Testis (tissue), 3 donors: ENCODE data around the gene ACAD11. TPM values are rescaled to one million over a fixed set of nuclear protein-coding genes. Genes with fewer than 3 reads are reported as not detected.
"Not testable (repeated sequence)": the region's sequence is repeated elsewhere in the genome, so short reads cannot be mapped to it uniquely, and the experiment has no call there.

Source experiments
- DNase-seq: peaks from one replicate; pipeline ENCODE4 v3.0.0-alpha.2; 2019
- H3K27ac ChIP-seq, 2 donors: fragments of 200-600 bp; sonication (generic); one replicate each; pipeline ENCODE4 v1.5.1; 2019
- H3K27me3 ChIP-seq: fragments of 200-600 bp; sonication (generic); one replicate; pipeline ENCODE4 v1.5.1; 2019
- H3K36me3 ChIP-seq: fragments of 200-600 bp; sonication (generic); one replicate; pipeline ENCODE4 v1.5.1; 2017; ENCODE audit warnings: low read depth; ENCODE audit errors: missing control alignments
- H3K4me1 ChIP-seq: fragments of 200-600 bp; sonication (generic); one replicate; pipeline ENCODE4 v1.5.1; 2019
- H3K4me3 ChIP-seq, 2 donors: fragments of 200-600 bp; sonication (generic); one replicate each; pipeline ENCODE4 v1.5.1; 2017 to 2019
- H3K9me3 ChIP-seq: fragments of 200-600 bp; sonication (generic); one replicate; pipeline ENCODE4 v1.5.1; 2017
- CTCF ChIP-seq, 3 experiments: fragments of 450-650 bp in 2 of 3; fragments of 200-600 bp in 1 of 3; sonication (generic) in 1 of 3; IDR thresholded peaks; one replicate each; pipeline ENCODE4 v1.5.1; 2016 to 2019; ENCODE audit warnings: antibody characterized with exemption in 3 of 3, mild to moderate bottlenecking in 2 of 3, moderate library complexity in 1 of 3
- POLR2A ChIP-seq: fragments of 450-650 bp; IDR thresholded peaks from one replicate; pipeline ENCODE4 v1.6.1; 2017; ENCODE audit warnings: antibody characterized with exemption, mild to moderate bottlenecking, moderate library complexity
- WGBS, 2 donors: methylation state at CpG; one replicate each; pipeline ENCODE4 v1.1.5; 2018; 5-methylcytosine and 5-hydroxymethylcytosine counted together
- intact Hi-C: fragments of 100-400 bp; cut with DNase I; formaldehyde crosslinking; loops from one replicate; pipeline ENCODE4 v1.15.1; 2023; ENCODE audit warnings: low total_unique reads
- polyA plus RNA-seq: library from polyadenylated mRNA; stranded (reverse); fragments of 350-450 nt; fragmentation: Illumina TruSeq; extraction: RNeasy Lipid Tissue Mini Kit (QIAGEN cat#74804); gene quantifications from one replicate; pipeline ENCODE4 v1.2.3, GENCODE V29; 2014; ENCODE audit warnings: low read depth, low replicate concordance; ENCODE audit not compliant: insufficient read depth
- total RNA-seq, 2 donors: library from RNA; depleted of rRNA; stranded (reverse); fragments of >200 nt; gene quantifications; one replicate each; pipeline ENCODE4 v1.2.3, GENCODE V29; 2016

Gene ACAD11
- total and polyA plus RNA-seq, 3 donors from 2014 or later, result 26.1 to 37.9 (median 37.2) TPM

GRCh38 chr3:132569153-132569552, 90.5 kb downstream of the ACAD11 start:
- peaks cover 2% of the 10 kb centered on the region for H3K4me1 ChIP-seq
- no peak overlapping the region for H3K27ac ChIP-seq
- WGBS, 2 donors, result 37 to 62% methylated on average over 2 of the region's 2 CpGs
- no peak for TF ChIP-seq CTCF (IDR thresholded peaks at IDR 0.05)
- no peak for TF ChIP-seq POLR2A
- H3K27me3 ChIP-seq, result no peaks in the 10 kb centered on the region
- no peaks in the 10 kb centered on the region for H3K9me3 ChIP-seq
- no peaks in the 10 kb centered on the region for H3K36me3 ChIP-seq
- DNase-seq, result no peak
- intact Hi-C loops, result no loop called here
- H3K4me3 ChIP-seq, result no peak overlapping the region

GRCh38 chr3:132568422-132568821, 91.2 kb downstream of the ACAD11 start:
- Histone ChIP-seq H3K27ac (no peak overlapping the region), H3K4me1 (no peaks in the 10 kb centered on the region), H3K27me3 (no peaks in the 10 kb centered on the region), H3K4me3 (no peak overlapping the region), H3K9me3 (no peaks in the 10 kb centered on the region), H3K36me3 (no peaks in the 10 kb centered on the region)
- intact Hi-C loops, result no loop called here
- no peak for DNase-seq
- TF ChIP-seq POLR2A, result no peak
- WGBS, 2 donors, result 77 to 79% methylated on average over 2 of the region's 2 CpGs

- Histone ChIP-seq H3K36me3 (no peaks in the 10 kb centered on the region), H3K4me3 (no peak overlapping the region), H3K27me3 (no peaks in the 10 kb centered on the region), H3K27ac (no peak overlapping the region), H3K4me1 (no peaks in the 10 kb centered on the region), H3K9me3 (no peaks in the 10 kb centered on the region)
- TF ChIP-seq POLR2A (no peak), CTCF (IDR thresholded peaks at IDR 0.05) (no peak)
- DNase-seq, result no peak
- WGBS, 2 donors, result 85 to 96% methylated on average over 2 of the region's 2 CpGs
- intact Hi-C loops, result no loop called here
Observed at GRCh38 chr3:132564070-132564465, 95.5 kb downstream of the ACAD11 start.

- H3K27ac ChIP-seq, result no peak overlapping the region
- H3K9me3 ChIP-seq, result no peaks in the 10 kb centered on the region
- intact Hi-C loops, result no loop called here
- DNase-seq, result no peak
- no peak overlapping the region for H3K4me3 ChIP-seq
- H3K36me3 ChIP-seq, result no peaks in the 10 kb centered on the region
- 80 to 85% methylated on average over 4 of the region's 4 CpGs for WGBS, 2 donors
- no peaks in the 10 kb centered on the region for H3K27me3 ChIP-seq
- no peak for TF ChIP-seq CTCF (IDR thresholded peaks at IDR 0.05)
- no peak for TF ChIP-seq POLR2A
- H3K4me1 ChIP-seq, result no peaks in the 10 kb centered on the region
Observed at GRCh38 chr3:132563420-132564069, 96.1 kb downstream of the ACAD11 start.

GRCh38 chr3:132561003-132561402, 98.6 kb downstream of the ACAD11 start:
- Histone ChIP-seq H3K4me3 (no peak overlapping the region), H3K27ac (no peak overlapping the region), H3K4me1 (no peaks in the 10 kb centered on the region), H3K9me3 (no peaks in the 10 kb centered on the region), H3K27me3 (no peaks in the 10 kb centered on the region), H3K36me3 (no peaks in the 10 kb centered on the region)
- TF ChIP-seq POLR2A, result no peak
- intact Hi-C loops, result no loop called here
- no peak for DNase-seq
- WGBS, 2 donors, result 87 to 89% methylated on average over 4 of the region's 4 CpGs

- no peaks in the 10 kb centered on the region for H3K9me3 ChIP-seq
- H3K4me3 ChIP-seq, result no peak overlapping the region
- no peaks in the 10 kb centered on the region for H3K4me1 ChIP-seq
- H3K36me3 ChIP-seq, result no peaks in the 10 kb centered on the region
- DNase-seq, result no peak
- intact Hi-C loops, result no loop called here
- no peaks in the 10 kb centered on the region for H3K27me3 ChIP-seq
- no peak for TF ChIP-seq POLR2A
- TF ChIP-seq CTCF (IDR thresholded peaks at IDR 0.05), result no peak
- WGBS, 2 donors, result 64 to 76% methylated on average over 8 of the region's 8 CpGs
- H3K27ac ChIP-seq, result no peak overlapping the region
Observed at GRCh38 chr3:132556508-132557159, 103.0 kb downstream of the ACAD11 start.

- H3K27me3 ChIP-seq, H3K4me3 ChIP-seq, H3K27ac ChIP-seq, H3K9me3 ChIP-seq, DNase-seq, H3K36me3 ChIP-seq, H3K4me1 ChIP-seq, intact Hi-C loops: not testable (repeated sequence)
- WGBS, 2 donors, result 84 to 88% methylated on average over 3 of the region's 3 CpGs
Observed at GRCh38 chr3:132556036-132556386, 103.6 kb downstream of the ACAD11 start.
